Fibroblast of lung (primary cell): ENCODE results near the gene HS3ST1. TPM values are rescaled to one million over a fixed set of nuclear protein-coding genes. Genes with fewer than 3 reads are reported as not detected.

ENCODE experiments used
- DNase-seq, 2 donors: peaks; one replicate each; pipeline versions ENCODE4 v3.0.0 to v3.0.0-alpha.2; 2010; ENCODE audit warnings: low read depth in 2 of 2
- H2AFZ ChIP-seq: 2 replicates; pipeline ENCODE4 v1.5.1; 2012; ENCODE audit warnings: low read length, control low read depth, inconsistent platforms
- H3K27ac ChIP-seq: 2 replicates; pipeline ENCODE4 v1.5.1; 2011; ENCODE audit warnings: low read length, control low read depth; ENCODE audit not compliant: insufficient read depth
- H3K27me3 ChIP-seq: 2 replicates; pipeline ENCODE4 v1.5.1; 2011; ENCODE audit warnings: mild to moderate bottlenecking, low read length; ENCODE audit not compliant: control insufficient read depth, insufficient read depth
- H3K36me3 ChIP-seq: 2 replicates; pipeline ENCODE4 v1.5.1; 2011; ENCODE audit warnings: low read length; ENCODE audit not compliant: control insufficient read depth, insufficient read depth
- H3K4me1 ChIP-seq: 2 replicates; pipeline ENCODE4 v1.5.1; 2011; ENCODE audit warnings: low read length; ENCODE audit not compliant: control insufficient read depth, insufficient read depth; ENCODE audit errors: extremely low read depth
- H3K4me2 ChIP-seq: 2 replicates; pipeline ENCODE4 v1.5.1; 2011; ENCODE audit warnings: low read length, control low read depth; ENCODE audit not compliant: insufficient read depth; ENCODE audit errors: extremely low read depth
- H3K4me3 ChIP-seq, 4 experiments: fragments of 200-600 bp in 1 of 4; sonication (generic) in 1 of 4; replicated peaks in 1 of 4; 2 replicates each; pipeline ENCODE4 v1.5.1; 2011 to 2016; ENCODE audit warnings: low read length in 4 of 4, low read depth in 3 of 4, mild to moderate bottlenecking in 3 of 4, control low read depth in 2 of 4, inconsistent platforms in 1 of 4, mixed read lengths in 1 of 4; ENCODE audit not compliant: insufficient read depth in 1 of 4; ENCODE audit errors: control extremely low read depth in 1 of 4
- H3K79me2 ChIP-seq: 2 replicates; pipeline ENCODE4 v1.5.1; 2012; ENCODE audit warnings: mild to moderate bottlenecking, low read length, inconsistent platforms; ENCODE audit not compliant: control insufficient read depth, insufficient read depth
- H3K9ac ChIP-seq: 2 replicates; pipeline ENCODE4 v1.5.1; 2011; ENCODE audit warnings: mild to moderate bottlenecking, low read length, control low read depth; ENCODE audit not compliant: insufficient read depth
- H3K9me3 ChIP-seq: 2 replicates; pipeline ENCODE4 v1.5.1; 2012; ENCODE audit warnings: low read depth, low read length; ENCODE audit not compliant: control insufficient read depth, insufficient read depth
- H4K20me1 ChIP-seq: 2 replicates; pipeline ENCODE4 v1.5.1; 2011; ENCODE audit warnings: low read length; ENCODE audit not compliant: control insufficient read depth, insufficient read depth; ENCODE audit errors: extremely low read depth
- EZH2 ChIP-seq: IDR thresholded peaks from 2 replicates; pipeline ENCODE4 v1.5.1; 2012; ENCODE audit warnings: low read length, control low read depth, mild to moderate bottlenecking; ENCODE audit errors: missing control alignments
- polyA plus RNA-seq, 2 donors: library from polyadenylated mRNA; depleted of rRNA in 1 of 2; stranded (reverse) in 1 of 2; unstranded in 1 of 2; fragments of >200 nt; gene quantifications; 2 replicates each; pipeline ENCODE4 v1.2.1, GENCODE V29; 2011 to 2012; ENCODE audit warnings: missing spikeins in 1 of 2
- total RNA-seq: library from RNA; depleted of rRNA; stranded (reverse); fragments of >200 nt; gene quantifications from 2 replicates; pipeline ENCODE4 v1.2.1, GENCODE V29; 2014
- TF ChIP-seq, protein P1 (sequence below), 2 donors: IDR thresholded peaks in 1 of 2; conservative IDR thresholded peaks in 1 of 2; 1 replicate in 1 of 2; 2 replicates in 1 of 2; pipeline ENCODE4 v1.5.1; 2011 to 2012; ENCODE audit warnings: low read length in 2 of 2, control low read depth in 1 of 2, inconsistent platforms in 1 of 2, low read depth in 1 of 2, mild to moderate bottlenecking in 1 of 2

HS3ST1 gene
- total and polyA plus RNA-seq, 2 donors (not counting 1 experiment from before 2014, with no cell fraction given), result 0.01 TPM; not detected in 1

DNA sequence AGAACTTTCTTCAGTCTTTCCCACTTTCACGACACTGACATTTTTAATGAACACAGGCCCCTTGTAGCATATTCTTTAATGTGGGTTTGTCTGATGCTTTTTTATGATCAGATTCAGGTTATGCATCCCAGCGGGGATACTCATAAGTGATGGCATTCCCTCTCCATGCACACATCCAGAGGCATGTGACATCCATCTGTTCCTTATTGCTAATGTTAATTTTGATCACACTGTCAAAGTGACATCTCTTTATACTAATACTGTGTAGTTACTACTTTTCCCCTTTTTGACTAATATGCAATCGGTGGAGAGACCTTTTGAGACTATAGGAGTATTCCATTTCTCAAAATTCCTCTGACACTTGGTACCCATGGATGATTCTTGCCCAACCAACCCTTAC, 43.8 kb upstream of the HS3ST1 start:
- Histone ChIP-seq H4K20me1 (no peaks in the 10 kb centered on the region), H3K9ac (no peak overlapping the region), H3K4me1 (no peaks in the 10 kb centered on the region), H3K27ac (no peak overlapping the region), H3K9me3 (no peaks in the 10 kb centered on the region), H3K79me2 (no peaks in the 10 kb centered on the region), H3K27me3 (no peaks in the 10 kb centered on the region), H2AFZ (no peak overlapping the region), H3K4me3 (no peak overlapping the region), H3K4me2 (no peak overlapping the region), H3K36me3 (no peaks in the 10 kb centered on the region)
- no peak for TF ChIP-seq EZH2
- TF ChIP-seq, protein P1, sequence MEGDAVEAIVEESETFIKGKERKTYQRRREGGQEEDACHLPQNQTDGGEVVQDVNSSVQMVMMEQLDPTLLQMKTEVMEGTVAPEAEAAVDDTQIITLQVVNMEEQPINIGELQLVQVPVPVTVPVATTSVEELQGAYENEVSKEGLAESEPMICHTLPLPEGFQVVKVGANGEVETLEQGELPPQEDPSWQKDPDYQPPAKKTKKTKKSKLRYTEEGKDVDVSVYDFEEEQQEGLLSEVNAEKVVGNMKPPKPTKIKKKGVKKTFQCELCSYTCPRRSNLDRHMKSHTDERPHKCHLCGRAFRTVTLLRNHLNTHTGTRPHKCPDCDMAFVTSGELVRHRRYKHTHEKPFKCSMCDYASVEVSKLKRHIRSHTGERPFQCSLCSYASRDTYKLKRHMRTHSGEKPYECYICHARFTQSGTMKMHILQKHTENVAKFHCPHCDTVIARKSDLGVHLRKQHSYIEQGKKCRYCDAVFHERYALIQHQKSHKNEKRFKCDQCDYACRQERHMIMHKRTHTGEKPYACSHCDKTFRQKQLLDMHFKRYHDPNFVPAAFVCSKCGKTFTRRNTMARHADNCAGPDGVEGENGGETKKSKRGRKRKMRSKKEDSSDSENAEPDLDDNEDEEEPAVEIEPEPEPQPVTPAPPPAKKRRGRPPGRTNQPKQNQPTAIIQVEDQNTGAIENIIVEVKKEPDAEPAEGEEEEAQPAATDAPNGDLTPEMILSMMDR (conservative IDR thresholded peaks at IDR 0.05 in 1 of 2, IDR thresholded peaks at IDR 0.05 in 1 of 2; ENCODE audit: low read depth in 1 of 2, low read length in 2 of 2), result no peak
- DNase-seq, result no peak

DNA sequence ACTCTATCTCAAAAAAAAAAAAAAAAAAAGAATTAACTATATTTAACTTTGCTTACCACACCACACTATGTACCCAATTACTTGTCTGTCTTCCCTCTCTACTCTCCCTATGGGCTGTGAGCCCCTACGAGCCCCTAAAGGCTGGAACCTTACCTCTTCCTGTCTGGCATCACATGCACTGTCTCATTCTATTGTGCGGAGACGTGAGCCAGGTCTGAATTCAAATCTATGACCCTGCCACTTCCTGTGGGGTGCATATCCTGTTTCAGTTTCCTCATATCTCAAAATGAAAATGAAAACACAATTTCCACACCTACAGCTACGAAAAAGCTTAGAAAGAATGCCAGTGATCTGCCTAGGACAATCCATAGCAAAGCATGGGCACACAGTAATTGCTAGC, 42.9 kb upstream of the HS3ST1 start:
- no peak overlapping the region for H3K4me2 ChIP-seq
- H3K4me3 ChIP-seq, result no peak overlapping the region
- no peak overlapping the region for H3K27ac ChIP-seq
- no peak for TF ChIP-seq EZH2
- TF ChIP-seq, protein P1 (conservative IDR thresholded peaks at IDR 0.05 in 1 of 2, IDR thresholded peaks at IDR 0.05 in 1 of 2; ENCODE audit: low read depth in 1 of 2, low read length in 2 of 2), result no peak
- no peaks in the 10 kb centered on the region for H3K9me3 ChIP-seq
- H3K79me2 ChIP-seq, result no peaks in the 10 kb centered on the region
- H3K27me3 ChIP-seq, result no peaks in the 10 kb centered on the region
- H4K20me1 ChIP-seq, result no peaks in the 10 kb centered on the region
- H3K4me1 ChIP-seq, result no peaks in the 10 kb centered on the region
- no peak for DNase-seq
- H2AFZ ChIP-seq, result no peak overlapping the region
- H3K36me3 ChIP-seq, result no peaks in the 10 kb centered on the region
- H3K9ac ChIP-seq, result no peak overlapping the region

DNA sequence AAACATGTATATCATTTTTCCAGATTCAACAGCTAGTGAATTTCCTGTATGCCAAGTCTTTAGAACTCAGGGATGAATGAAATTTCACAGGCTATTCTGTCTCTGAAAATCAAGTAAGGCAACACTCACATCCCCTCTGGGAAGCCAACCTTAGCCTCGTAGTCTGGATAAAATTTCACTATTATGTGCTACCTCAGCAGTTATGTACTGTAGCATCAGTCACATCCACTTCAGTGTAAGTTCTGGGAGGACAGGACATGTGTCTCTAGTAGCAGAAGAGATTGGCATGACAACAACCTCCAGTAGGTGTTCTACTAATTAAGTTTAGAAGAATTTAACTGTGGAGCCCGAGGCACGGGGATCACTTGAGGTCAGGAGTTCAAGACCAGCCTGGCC, 42.4 kb upstream of the HS3ST1 start:
- no peak for DNase-seq
- Histone ChIP-seq H4K20me1 (no peaks in the 10 kb centered on the region), H3K27ac (no peak overlapping the region), H3K9ac (no peak overlapping the region), H3K4me2 (no peak overlapping the region), H2AFZ (no peak overlapping the region), H3K4me3 (no peak overlapping the region), H3K9me3 (no peaks in the 10 kb centered on the region), H3K4me1 (no peaks in the 10 kb centered on the region), H3K79me2 (no peaks in the 10 kb centered on the region), H3K36me3 (no peaks in the 10 kb centered on the region), H3K27me3 (no peaks in the 10 kb centered on the region)
- TF ChIP-seq EZH2, result no peak
- TF ChIP-seq, protein P1 (conservative IDR thresholded peaks at IDR 0.05 in 1 of 2, IDR thresholded peaks at IDR 0.05 in 1 of 2; ENCODE audit: low read depth in 1 of 2, low read length in 2 of 2), result no peak
